Measurements from ENCODE around the gene GBGT1.

GRCh38 chr9:133108794-133109641 lies 54.7 kb downstream of the GBGT1 start:
- TF ChIP-seq, protein P1, sequence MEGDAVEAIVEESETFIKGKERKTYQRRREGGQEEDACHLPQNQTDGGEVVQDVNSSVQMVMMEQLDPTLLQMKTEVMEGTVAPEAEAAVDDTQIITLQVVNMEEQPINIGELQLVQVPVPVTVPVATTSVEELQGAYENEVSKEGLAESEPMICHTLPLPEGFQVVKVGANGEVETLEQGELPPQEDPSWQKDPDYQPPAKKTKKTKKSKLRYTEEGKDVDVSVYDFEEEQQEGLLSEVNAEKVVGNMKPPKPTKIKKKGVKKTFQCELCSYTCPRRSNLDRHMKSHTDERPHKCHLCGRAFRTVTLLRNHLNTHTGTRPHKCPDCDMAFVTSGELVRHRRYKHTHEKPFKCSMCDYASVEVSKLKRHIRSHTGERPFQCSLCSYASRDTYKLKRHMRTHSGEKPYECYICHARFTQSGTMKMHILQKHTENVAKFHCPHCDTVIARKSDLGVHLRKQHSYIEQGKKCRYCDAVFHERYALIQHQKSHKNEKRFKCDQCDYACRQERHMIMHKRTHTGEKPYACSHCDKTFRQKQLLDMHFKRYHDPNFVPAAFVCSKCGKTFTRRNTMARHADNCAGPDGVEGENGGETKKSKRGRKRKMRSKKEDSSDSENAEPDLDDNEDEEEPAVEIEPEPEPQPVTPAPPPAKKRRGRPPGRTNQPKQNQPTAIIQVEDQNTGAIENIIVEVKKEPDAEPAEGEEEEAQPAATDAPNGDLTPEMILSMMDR (IDR thresholded peaks at IDR 0.05; ENCODE audit: low read length), result no peak
- no peak for TF ChIP-seq EZH2 (IDR thresholded peaks at IDR 0.05; ENCODE audit: borderline replicate concordance, low read length)

Measured in OCI-LY1 (cell line).